HepG2 (cell line): Measurements from ENCODE around the gene RNASE8. TPM values are rescaled to one million over a fixed set of nuclear protein-coding genes. Genes with fewer than 3 reads are reported as not detected.
A peak's percentile ranks its signal among the peaks of the same experiment; 100 is the strongest.

Source experiments
- CBX5 ChIP-seq: sonication (generic); formaldehyde crosslinking; IDR thresholded peaks from 2 replicates; pipeline ENCODE4 v1.4.0; 2020; ENCODE audit warnings: missing genetic modification reagents, borderline replicate concordance
- DPF2 ChIP-seq: sonication (generic); formaldehyde crosslinking; IDR thresholded peaks from 2 replicates; pipeline ENCODE4 v1.4.0; 2020; ENCODE audit warnings: mild to moderate bottlenecking, low read depth, missing genetic modification reagents, borderline replicate concordance
- GFI1 ChIP-seq: sonication (generic); formaldehyde crosslinking; IDR thresholded peaks from 2 replicates; pipeline ENCODE4 v1.5.0; 2020; ENCODE audit warnings: missing genetic modification reagents, mild to moderate bottlenecking, borderline replicate concordance
- HMG20A ChIP-seq: IDR thresholded peaks from 2 replicates; pipeline ENCODE4 v1.6.1; 2016; ENCODE audit warnings: borderline replicate concordance
- KLF6 ChIP-seq: IDR thresholded peaks from 2 replicates; pipeline ENCODE4 v1.8.0; 2016; ENCODE audit warnings: missing biosample characterization, missing genetic modification reagents
- MAFG ChIP-seq: sonication (generic); formaldehyde crosslinking; IDR thresholded peaks from 2 replicates; pipeline ENCODE4 v1.5.1; 2020; ENCODE audit warnings: mild to moderate bottlenecking, missing genetic modification reagents
- MTA1 ChIP-seq: sonication (generic); formaldehyde crosslinking; IDR thresholded peaks from 2 replicates; pipeline ENCODE4 v1.4.0; 2020; ENCODE audit warnings: missing genetic modification reagents, mild to moderate bottlenecking, borderline replicate concordance
- MXD4 ChIP-seq: IDR thresholded peaks from 2 replicates; pipeline ENCODE4 v1.6.1; 2016; ENCODE audit warnings: mild to moderate bottlenecking, missing biosample characterization, missing genetic modification reagents
- PAWR ChIP-seq: sonication (generic); formaldehyde crosslinking; IDR thresholded peaks from 2 replicates; pipeline ENCODE4 v1.4.0; 2020; ENCODE audit warnings: missing genetic modification reagents, mild to moderate bottlenecking, borderline replicate concordance
- PRMT3 ChIP-seq: sonication (generic); formaldehyde crosslinking; IDR thresholded peaks from 2 replicates; pipeline ENCODE4 v1.8.1; 2022; ENCODE audit warnings: low read depth, mild to moderate bottlenecking, moderate library complexity, missing genetic modification reagents, borderline replicate concordance
- SYNCRIP ChIP-seq: fragments of 200-400 bp; formaldehyde crosslinking; IDR thresholded peaks from 2 replicates; pipeline ENCODE4 v1.6.1; 2018; ENCODE audit warnings: mild to moderate bottlenecking, low read depth, low read length; ENCODE audit not compliant: insufficient read depth
- ZNF12 ChIP-seq: sonication (generic); formaldehyde crosslinking; IDR thresholded peaks from 2 replicates; pipeline ENCODE4 v1.5.0; 2020; ENCODE audit warnings: missing genetic modification reagents
- ZNF605 ChIP-seq: sonication (generic); formaldehyde crosslinking; IDR thresholded peaks from 2 replicates; pipeline ENCODE4 v1.8.0; 2022; ENCODE audit warnings: mild to moderate bottlenecking, missing genetic modification reagents
- ZNF709 ChIP-seq: sonication (generic); formaldehyde crosslinking; IDR thresholded peaks from 2 replicates; pipeline ENCODE4 v1.5.0; 2020; ENCODE audit warnings: mild to moderate bottlenecking, missing genetic modification reagents
- ZNF75D ChIP-seq: sonication (generic); formaldehyde crosslinking; IDR thresholded peaks from 2 replicates; pipeline ENCODE4 v1.8.1; 2023; ENCODE audit warnings: missing genetic modification reagents, mild to moderate bottlenecking, borderline replicate concordance
- polyA plus RNA-seq, 8 experiments: library from polyadenylated mRNA; depleted of rRNA in 3 of 8; stranded (reverse) in 7 of 8; unstranded in 1 of 8; fragments of >200 nt; fragmentation: Illumina TruSeq in 4 of 8; extraction: Trizol in 4 of 8; gene quantifications; 2 replicates each; pipeline versions ENCODE4 v1.2.1 to v1.2.3, GENCODE V29; 2011 to 2016; ENCODE audit warnings: low read depth in 4 of 8, missing spikeins in 1 of 8, mixed read lengths in 1 of 8; ENCODE audit not compliant: insufficient read depth in 1 of 8
- total RNA-seq, 5 experiments: library from RNA; depleted of rRNA; stranded (reverse); fragments of >200 nt; fragmentation: Illumina TruSeq; extraction: Trizol; gene quantifications; 2 replicates each; pipeline ENCODE4 v1.2.3, GENCODE V29; 2016; ENCODE audit warnings: low read depth in 1 of 5
- TF ChIP-seq, protein P1 (sequence below): sonication (generic); formaldehyde crosslinking; IDR thresholded peaks from 2 replicates; pipeline ENCODE4 v1.5.0; 2020; ENCODE audit warnings: missing genetic modification reagents
- TF ChIP-seq, protein P2 (sequence below), 2 experiments: fragments of 450-650 bp in 1 of 2; sonication (generic) in 1 of 2; formaldehyde crosslinking in 1 of 2; IDR thresholded peaks; 2 replicates each; pipeline versions ENCODE4 v1.6.1 to v1.8.0; 2016 to 2022; ENCODE audit warnings: antibody characterized with exemption in 1 of 2, mild to moderate bottlenecking in 1 of 2, missing genetic modification reagents in 1 of 2

The RNASE8 gene
- total and polyA plus RNA-seq, 2 of the 13 experiments (the other 11 are each of a cell fraction or from before 2014, with no cell fraction given), result not detected

DNA sequence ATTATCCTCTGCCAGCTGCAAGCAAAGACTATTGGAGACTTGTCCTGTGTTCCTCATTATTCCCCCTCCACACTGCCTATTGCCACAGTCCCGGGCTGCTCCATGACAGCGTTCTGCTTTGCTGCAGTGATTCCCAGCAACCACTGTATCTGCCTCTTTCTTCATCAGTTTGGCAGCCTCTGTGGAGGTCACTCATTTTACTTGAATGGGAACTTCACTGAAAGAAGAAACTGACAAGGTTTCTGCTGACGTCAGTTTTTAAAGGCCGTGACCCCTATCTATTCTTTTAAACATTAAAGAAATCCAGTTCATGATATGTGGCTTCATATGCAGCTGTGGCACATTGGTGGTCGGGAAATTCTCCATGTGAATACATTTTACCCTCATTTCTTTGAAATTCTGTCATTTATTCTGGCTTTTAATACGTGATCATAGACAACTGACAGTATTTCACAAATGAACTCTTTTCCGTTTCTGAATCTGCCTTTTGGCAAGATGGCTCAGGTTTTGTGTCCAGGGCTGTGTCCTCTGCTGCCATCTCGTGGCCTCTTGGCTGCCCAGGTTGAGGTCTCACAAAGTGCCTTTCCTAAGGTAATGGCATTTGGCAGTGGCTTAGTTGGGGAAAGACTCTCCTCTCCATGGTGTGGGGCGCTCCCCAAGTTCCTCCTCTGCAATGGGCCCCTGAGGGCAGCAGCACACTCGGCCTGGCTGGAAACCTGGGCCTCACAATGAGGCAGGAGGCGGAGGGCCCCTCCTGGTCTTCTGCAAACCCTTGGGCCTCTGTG lies 49.1 kb downstream of the RNASE8 start (continued):
- TF ChIP-seq ZNF709 (CRISPR knock-in tag) (no peak), PRMT3 (CRISPR knock-in tag) (no peak), HMG20A (CRISPR knock-in tag) (no peak), MTA1 (CRISPR knock-in tag) (no peak; the same call in none of the 2 replicates), DPF2 (no peak), ZNF605 (CRISPR knock-in tag) (0 out of 2 replicates have a peak, but pooled peaks have one; percentile 31), ZNF75D (CRISPR knock-in tag) (no peak), MXD4 (no peak), GFI1 (CRISPR knock-in tag) (no peak), SYNCRIP (no peak), KLF6 (CRISPR knock-in tag) (peak; percentile 41), CBX5 (CRISPR knock-in tag) (0 out of 2 replicates have a peak, but pooled peaks have one; percentile 79), ZNF12 (CRISPR knock-in tag) (no peak), MAFG (0 out of 2 replicates have a peak, but pooled peaks have one; percentile 25), PAWR (no peak)
- TF ChIP-seq, protein P1, sequence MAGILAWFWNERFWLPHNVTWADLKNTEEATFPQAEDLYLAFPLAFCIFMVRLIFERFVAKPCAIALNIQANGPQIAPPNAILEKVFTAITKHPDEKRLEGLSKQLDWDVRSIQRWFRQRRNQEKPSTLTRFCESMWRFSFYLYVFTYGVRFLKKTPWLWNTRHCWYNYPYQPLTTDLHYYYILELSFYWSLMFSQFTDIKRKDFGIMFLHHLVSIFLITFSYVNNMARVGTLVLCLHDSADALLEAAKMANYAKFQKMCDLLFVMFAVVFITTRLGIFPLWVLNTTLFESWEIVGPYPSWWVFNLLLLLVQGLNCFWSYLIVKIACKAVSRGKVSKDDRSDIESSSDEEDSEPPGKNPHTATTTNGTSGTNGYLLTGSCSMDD (CRISPR knock-in tag), result no peak
- TF ChIP-seq, protein P2, sequence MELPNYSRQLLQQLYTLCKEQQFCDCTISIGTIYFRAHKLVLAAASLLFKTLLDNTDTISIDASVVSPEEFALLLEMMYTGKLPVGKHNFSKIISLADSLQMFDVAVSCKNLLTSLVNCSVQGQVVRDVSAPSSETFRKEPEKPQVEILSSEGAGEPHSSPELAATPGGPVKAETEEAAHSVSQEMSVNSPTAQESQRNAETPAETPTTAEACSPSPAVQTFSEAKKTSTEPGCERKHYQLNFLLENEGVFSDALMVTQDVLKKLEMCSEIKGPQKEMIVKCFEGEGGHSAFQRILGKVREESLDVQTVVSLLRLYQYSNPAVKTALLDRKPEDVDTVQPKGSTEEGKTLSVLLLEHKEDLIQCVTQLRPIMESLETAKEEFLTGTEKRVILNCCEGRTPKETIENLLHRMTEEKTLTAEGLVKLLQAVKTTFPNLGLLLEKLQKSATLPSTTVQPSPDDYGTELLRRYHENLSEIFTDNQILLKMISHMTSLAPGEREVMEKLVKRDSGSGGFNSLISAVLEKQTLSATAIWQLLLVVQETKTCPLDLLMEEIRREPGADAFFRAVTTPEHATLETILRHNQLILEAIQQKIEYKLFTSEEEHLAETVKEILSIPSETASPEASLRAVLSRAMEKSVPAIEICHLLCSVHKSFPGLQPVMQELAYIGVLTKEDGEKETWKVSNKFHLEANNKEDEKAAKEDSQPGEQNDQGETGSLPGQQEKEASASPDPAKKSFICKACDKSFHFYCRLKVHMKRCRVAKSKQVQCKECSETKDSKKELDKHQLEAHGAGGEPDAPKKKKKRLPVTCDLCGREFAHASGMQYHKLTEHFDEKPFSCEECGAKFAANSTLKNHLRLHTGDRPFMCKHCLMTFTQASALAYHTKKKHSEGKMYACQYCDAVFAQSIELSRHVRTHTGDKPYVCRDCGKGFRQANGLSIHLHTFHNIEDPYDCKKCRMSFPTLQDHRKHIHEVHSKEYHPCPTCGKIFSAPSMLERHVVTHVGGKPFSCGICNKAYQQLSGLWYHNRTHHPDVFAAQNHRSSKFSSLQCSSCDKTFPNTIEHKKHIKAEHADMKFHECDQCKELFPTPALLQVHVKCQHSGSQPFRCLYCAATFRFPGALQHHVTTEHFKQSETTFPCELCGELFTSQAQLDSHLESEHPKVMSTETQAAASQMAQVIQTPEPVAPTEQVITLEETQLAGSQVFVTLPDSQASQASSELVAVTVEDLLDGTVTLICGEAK (IDR thresholded peaks at IDR 0.05), result no peak
- TF ChIP-seq, protein P2 (CRISPR knock-in tag; IDR thresholded peaks at IDR 0.05), result no peak
